Activated naive CD4-positive, alpha-beta T cell treated with anti-CD3 and anti-CD28 coated beads, Interleukin-2, amount 50 U/mL, for 16 hours (primary cell): ENCODE measurements around the gene AGAP2.
"Not testable (repeated sequence)": the region's sequence is repeated elsewhere in the genome, so short reads cannot be mapped to it uniquely, and the experiment has no call there.

Experiments used
- DNase-seq: peaks from one replicate; pipeline ENCODE4 v3.0.0-alpha.2; 2020

AGAP2 gene

GRCh38 chr12:57720606-57721595 is 17.6 kb downstream of the AGAP2 start:
- no peak for DNase-seq

GRCh38 chr12:57719777-57720605 is 18.6 kb downstream of the AGAP2 start:
- no peak for DNase-seq

GRCh38 chr12:57718641-57719528 is 19.7 kb downstream of the AGAP2 start:
- DNase-seq, result no peak

- no peak for DNase-seq
Measured at GRCh38 chr12:57717846-57718640, 20.5 kb downstream of the AGAP2 start.

DNA sequence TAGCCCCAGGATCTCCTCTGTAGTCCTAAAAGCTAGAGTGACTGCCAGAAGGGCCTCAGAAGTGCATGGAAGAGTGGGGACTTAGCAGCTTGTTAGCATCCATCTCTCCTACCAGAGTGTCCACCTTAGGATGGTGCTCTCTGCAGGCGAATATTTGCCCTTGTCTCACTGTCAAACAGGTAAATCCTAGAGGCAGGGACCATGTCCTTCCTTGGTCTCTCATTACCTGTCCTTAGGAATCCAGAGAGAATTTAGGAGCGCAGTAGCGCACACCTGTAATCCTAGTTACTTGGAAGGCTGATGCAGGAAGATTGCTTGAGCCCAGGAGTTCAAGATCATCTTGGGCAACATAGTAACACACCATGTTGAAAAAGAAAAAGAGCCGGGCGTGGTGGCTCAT is 21.4 kb downstream of the AGAP2 start:
- no peak for DNase-seq

DNA sequence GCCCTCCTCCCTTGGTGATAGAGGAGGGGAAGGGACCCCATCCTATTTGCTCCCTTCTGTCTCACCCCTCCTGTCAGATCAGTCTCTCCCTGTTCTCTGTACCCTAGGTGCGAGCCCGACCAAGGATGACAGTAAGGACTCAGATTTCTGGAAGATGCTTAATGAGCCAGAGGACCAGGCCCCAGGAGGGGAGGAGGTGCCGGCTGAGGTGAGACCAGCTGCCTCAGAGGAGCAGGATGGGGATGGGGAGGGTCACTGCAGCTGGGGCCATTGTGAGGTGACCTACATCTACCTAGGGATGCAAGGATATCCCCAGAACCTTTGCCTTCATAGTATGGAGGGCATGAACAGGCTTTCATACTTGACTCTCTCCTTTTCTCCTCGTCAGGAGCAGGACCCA is 22.2 kb downstream of the AGAP2 start:
- no peak for DNase-seq

DNA sequence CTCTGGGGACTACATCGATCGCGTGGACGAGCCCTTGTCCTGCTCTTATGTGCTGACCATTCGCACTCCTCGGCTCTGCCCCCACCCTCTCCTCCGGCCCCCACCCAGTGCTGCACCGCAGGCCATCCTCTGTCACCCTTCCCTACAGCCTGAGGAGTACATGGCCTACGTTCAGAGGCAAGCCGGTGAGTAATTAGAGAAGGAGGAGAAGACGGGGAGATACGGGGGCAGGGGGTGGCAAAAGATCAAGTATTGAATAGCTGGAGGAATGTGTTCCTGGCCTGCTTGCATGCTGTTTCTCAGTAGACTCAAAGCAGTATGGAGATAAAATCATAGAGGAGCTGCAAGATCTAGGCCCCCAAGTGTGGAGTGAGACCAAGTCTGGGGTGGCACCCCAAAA is 22.8 kb downstream of the AGAP2 start:
- no peak for DNase-seq

GRCh38 chr12:57715036-57715748 is 23.4 kb downstream of the AGAP2 start:
- not testable (repeated sequence) for DNase-seq

DNA sequence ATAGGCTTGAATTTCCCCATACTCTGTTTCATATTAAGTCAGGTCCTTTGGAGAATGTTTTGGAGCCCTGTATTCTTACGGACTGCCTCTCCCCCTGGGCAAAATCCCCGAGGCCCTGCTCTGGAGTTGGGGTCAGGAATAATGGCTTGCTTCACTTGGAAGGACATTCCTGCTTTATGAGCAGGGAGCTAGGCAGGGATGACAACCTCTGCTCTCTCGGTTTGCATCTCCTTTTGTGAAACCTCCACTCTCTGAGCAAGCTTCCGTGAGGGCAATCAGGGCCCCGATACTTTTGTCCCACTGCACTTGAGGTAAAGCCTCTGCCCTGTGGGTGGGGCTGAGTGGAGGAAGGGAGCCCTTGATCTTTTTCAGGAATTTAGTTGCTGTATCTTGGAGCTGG is 25.3 kb downstream of the AGAP2 start:
- no peak for DNase-seq

- no peak for DNase-seq
Measured at GRCh38 chr12:57712701-57713100, 25.8 kb downstream of the AGAP2 start.

DNA sequence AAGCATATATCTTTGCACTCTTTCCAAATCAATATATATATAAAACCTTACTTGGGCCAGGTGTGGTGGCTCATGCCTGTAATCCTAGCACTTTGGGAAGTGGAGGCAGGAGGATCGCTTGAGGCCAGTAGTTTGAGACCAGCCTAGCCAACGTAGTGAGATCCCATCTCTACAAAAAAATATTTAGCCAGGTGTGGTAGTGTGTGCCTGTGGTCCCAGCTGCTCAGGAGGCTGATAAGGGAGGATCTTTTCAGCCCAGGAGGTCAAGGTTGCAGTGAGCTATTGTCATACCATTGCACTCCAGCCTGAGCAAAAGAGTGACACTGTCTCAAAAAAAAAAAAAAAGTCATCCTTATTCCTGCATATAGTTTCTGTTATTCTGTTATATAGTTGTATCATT is 30.2 kb downstream of the AGAP2 start:
- DNase-seq, result no peak

DNA sequence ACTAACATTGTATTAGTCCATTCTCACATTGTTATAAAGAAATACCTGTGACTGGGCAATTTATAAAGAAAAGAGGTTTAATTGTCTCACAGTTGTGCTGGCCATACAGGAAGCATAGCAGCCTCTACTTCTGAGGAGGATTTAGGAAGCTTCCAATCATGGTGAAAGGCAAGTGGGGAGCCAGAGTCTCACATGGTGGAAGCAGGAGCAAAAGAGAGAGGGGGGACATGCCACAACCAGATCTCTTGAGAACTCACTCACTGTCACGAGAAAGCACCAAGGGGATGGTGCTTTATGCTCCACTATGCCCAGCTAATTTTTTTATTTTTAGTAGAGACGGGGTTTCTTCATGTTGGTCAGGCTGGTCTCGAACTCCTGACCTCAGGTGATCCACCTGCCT is 31.3 kb downstream of the AGAP2 start:
- no peak for DNase-seq

DNA sequence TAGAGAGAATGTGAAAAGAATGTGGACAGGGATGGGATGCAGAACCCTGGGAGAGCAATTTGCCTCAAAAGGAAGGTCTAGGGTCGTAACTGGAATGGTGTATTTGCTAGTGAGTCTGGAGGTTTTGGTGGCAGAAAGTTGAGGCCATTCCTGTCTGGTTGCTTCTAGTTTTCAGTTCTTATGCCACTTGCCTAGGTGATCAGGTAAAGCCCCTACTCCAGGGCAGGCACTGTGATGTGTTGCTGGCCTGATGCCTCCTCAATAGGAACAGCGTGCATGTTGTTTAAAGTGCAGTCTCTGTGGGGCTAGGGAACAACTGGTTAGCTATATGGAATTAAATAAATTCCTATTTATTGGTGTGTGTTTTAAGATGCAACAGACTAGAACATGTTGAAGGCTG is 38.2 kb downstream of the AGAP2 start:
- DNase-seq, result no peak

DNA sequence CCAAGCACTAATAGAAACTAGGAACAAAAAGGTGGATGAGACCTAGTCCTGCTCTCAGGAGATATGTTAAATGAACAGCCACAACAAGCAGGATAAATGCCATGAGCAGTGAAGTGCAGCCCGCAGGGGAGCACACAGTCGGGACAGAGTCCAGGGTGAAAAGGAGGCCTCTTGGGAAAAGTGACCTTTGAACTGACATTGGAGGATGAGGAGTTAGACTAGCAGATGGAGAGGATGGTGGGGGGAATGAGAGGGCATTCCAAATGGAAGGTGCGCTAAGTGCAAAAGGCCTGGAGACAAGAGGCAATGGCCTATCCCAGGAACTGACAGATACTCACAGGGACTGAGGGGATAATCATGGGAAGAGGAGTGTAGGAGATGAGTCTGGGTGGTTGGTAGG is 40.1 kb downstream of the AGAP2 start:
- DNase-seq, result no peak

- DNase-seq, result no peak
Measured at GRCh38 chr12:57697076-57697475, 41.5 kb downstream of the AGAP2 start.

- DNase-seq, result no peak
Measured at GRCh38 chr12:57695770-57696432, 42.6 kb downstream of the AGAP2 start.

- no peak for DNase-seq
Measured at GRCh38 chr12:57694459-57695019, 44.0 kb downstream of the AGAP2 start.

DNA sequence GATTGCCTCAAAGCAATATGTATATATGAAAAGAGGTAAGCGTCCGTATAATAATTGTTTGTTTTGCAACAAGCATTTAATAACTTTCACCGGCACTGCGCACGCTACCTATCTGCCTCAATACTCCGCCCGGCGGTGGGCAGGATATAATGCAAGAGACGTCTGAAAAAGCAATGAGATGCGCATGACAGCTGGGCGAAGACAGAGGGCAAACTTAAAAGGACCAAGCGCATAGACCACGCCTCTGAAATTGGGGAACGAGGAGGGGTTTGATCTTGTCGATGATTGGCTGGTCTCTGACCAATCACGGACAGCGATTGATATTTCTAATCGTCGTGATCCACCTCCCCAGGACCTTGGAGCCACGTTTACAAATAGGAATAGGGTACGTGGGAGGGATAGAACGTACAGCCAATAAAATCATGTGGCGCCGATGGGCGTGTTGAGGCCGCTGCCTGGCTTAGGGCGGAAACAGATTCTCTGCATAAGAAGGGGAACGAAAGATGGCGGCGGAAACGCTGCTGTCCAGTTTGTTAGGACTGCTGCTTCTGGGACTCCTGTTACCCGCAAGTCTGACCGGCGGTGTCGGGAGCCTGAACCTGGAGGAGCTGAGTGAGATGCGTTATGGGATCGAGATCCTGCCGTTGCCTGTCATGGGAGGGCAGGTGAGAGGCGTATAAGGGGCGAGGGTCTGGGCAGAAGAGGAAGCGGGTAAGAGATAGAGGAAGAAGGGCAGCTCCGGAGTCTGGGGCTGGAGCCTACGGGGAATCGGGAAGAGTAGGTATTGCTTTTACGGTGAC is 44.7 kb downstream of the AGAP2 start, which contains the start of gene OS9:
TSS of gene OS9 (plus strand) at position 474 of the 800 bp plus-strand sequence. CDS start at position 504, 30 bp downstream.
- DNase-seq, result peak; percentile 93

- DNase-seq, result no peak
Measured at GRCh38 chr12:57693317-57693658, 45.3 kb downstream of the AGAP2 start.
